22Rv1 (cell line): ENCODE measurements around the gene VIL1.

ENCODE experiments used
- CTCF ChIP-seq: fragments of 450-650 bp; IDR thresholded peaks from 2 replicates; pipeline ENCODE4 v1.5.1; 2017; ENCODE audit warnings: mild to moderate bottlenecking
- ZFX ChIP-seq: fragments of 450-650 bp; IDR thresholded peaks from 2 replicates; pipeline ENCODE4 v1.6.1; 2017; ENCODE audit warnings: antibody characterized with exemption, borderline replicate concordance

DNA sequence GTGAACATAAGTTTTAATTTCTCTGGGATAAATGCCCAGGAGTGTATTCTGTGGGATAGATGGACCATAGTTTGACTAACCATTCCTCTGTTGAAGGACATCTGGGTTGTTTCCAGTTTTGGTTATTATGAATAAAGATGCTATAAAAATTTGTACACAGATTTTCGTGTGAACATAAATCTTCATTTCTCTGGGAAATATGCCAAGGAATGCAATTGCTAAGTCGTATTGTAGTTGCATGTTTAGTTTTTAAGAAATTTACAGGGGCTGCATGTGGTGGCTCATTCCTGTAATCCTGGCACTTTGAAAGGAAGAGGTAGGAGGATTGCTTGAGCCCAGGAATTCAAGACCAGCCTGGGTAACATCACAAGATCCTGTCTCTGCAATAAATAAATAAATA, 43.7 kb upstream of the VIL1 start:
- TF ChIP-seq CTCF (no peak), ZFX (no peak)
